Measurements from ENCODE around the gene HIVEP3. TPM values are rescaled to one million over a fixed set of nuclear protein-coding genes. Genes with fewer than 3 reads are reported as not detected.

The HIVEP3 gene
- polyA plus RNA-seq, 4 donors: 3.5 to 4.8 (median 4.6) TPM

GRCh38 chr1:41483960-41484401 is 434.7 kb downstream of the HIVEP3 start:
- DNase-seq (ENCODE audit: low read depth in 4 of 4, low spot score in 2 of 4): no peak

- no peak for DNase-seq (ENCODE audit: low read depth in 4 of 4, low spot score in 2 of 4)
These were observed 435.5 kb downstream of the HIVEP3 start for GRCh38 chr1:41483001-41483850.

GRCh38 chr1:41482001-41482765 is 436.5 kb downstream of the HIVEP3 start:
- DNase-seq (ENCODE audit: low read depth in 4 of 4, low spot score in 2 of 4): no peak

GRCh38 chr1:41481109-41481775 is 437.5 kb downstream of the HIVEP3 start:
- no peak for DNase-seq (ENCODE audit: low read depth in 4 of 4, low spot score in 2 of 4)

GRCh38 chr1:41480204-41481108 is 438.3 kb downstream of the HIVEP3 start:
- no peak for DNase-seq (ENCODE audit: low read depth in 4 of 4, low spot score in 2 of 4)

GRCh38 chr1:41479808-41480160 is 438.9 kb downstream of the HIVEP3 start:
- DNase-seq (ENCODE audit: low read depth in 4 of 4, low spot score in 2 of 4): no peak

GRCh38 chr1:41479000-41479807 is 439.5 kb downstream of the HIVEP3 start:
- DNase-seq (ENCODE audit: low read depth in 4 of 4, low spot score in 2 of 4): no peak

GRCh38 chr1:41478118-41478748 is 440.5 kb downstream of the HIVEP3 start:
- DNase-seq (ENCODE audit: low read depth in 4 of 4, low spot score in 2 of 4): no peak

GRCh38 chr1:41476807-41477361 is 441.8 kb downstream of the HIVEP3 start:
- no peak for DNase-seq (ENCODE audit: low read depth in 4 of 4, low spot score in 2 of 4)

GRCh38 chr1:41475859-41476567 is 442.7 kb downstream of the HIVEP3 start:
- no peak for DNase-seq (ENCODE audit: low read depth in 4 of 4, low spot score in 2 of 4)

GRCh38 chr1:41475346-41475745 is 443.4 kb downstream of the HIVEP3 start:
- no peak for DNase-seq (ENCODE audit: low read depth in 4 of 4, low spot score in 2 of 4)

GRCh38 chr1:41474490-41475271 is 444.0 kb downstream of the HIVEP3 start:
- DNase-seq (ENCODE audit: low read depth in 4 of 4, low spot score in 2 of 4): no peak

GRCh38 chr1:41473738-41474362 is 444.9 kb downstream of the HIVEP3 start:
- DNase-seq (ENCODE audit: low read depth in 4 of 4, low spot score in 2 of 4): no peak

GRCh38 chr1:41471658-41472057 is 447.1 kb downstream of the HIVEP3 start:
- DNase-seq (ENCODE audit: low read depth in 4 of 4, low spot score in 2 of 4): no peak

- DNase-seq (ENCODE audit: low read depth in 4 of 4, low spot score in 2 of 4): no peak
These were observed 449.0 kb downstream of the HIVEP3 start for GRCh38 chr1:41469706-41470105.

GRCh38 chr1:41468122-41468762 is 450.5 kb downstream of the HIVEP3 start:
- DNase-seq (ENCODE audit: low read depth in 4 of 4, low spot score in 2 of 4): no peak

All from left renal cortex interstitium (tissue), 4 donors.